Neural crest cell (in vitro differentiated cells): ENCODE data around the gene MMP13. TPM values are rescaled to one million over a fixed set of nuclear protein-coding genes. Genes with fewer than 3 reads are reported as not detected.
"Not testable (repeated sequence)": the region's sequence is repeated elsewhere in the genome, so short reads cannot be mapped to it uniquely, and the experiment has no call there.

Source experiments
- DNase-seq: peaks from one replicate; pipeline ENCODE4 v3.0.0; 2021; ENCODE audit warnings: low read depth, mixed read lengths, low spot score
- H3K27ac Mint-ChIP-seq: one replicate; pipeline ENCODE4 v1.8.0; 2021; ENCODE audit warnings: mild to moderate bottlenecking, mixed read lengths; ENCODE audit not compliant: unreplicated experiment
- H3K27me3 Mint-ChIP-seq: 2 replicates; pipeline ENCODE4 v1.8.0; 2021; ENCODE audit warnings: low read depth, mild to moderate bottlenecking, mixed read lengths
- H3K36me3 Mint-ChIP-seq: 2 replicates; pipeline ENCODE4 v1.8.0; 2021; ENCODE audit warnings: low read depth, mild to moderate bottlenecking, mixed read lengths
- H3K4me1 Mint-ChIP-seq: 2 replicates; pipeline ENCODE4 v1.8.0; 2021; ENCODE audit warnings: mixed read lengths
- H3K4me3 Mint-ChIP-seq: one replicate; pipeline ENCODE4 v1.8.0; 2021; ENCODE audit warnings: mild to moderate bottlenecking, mixed read lengths
- H3K9me3 Mint-ChIP-seq: 2 replicates; pipeline ENCODE4 v1.8.0; 2021; ENCODE audit warnings: mixed read lengths
- CTCF ChIP-seq: fragments of 200-600 bp; sonication (generic); conservative IDR thresholded peaks from 2 replicates; pipeline ENCODE4 v1.5.0; 2021; ENCODE audit warnings: antibody characterized with exemption, mild to moderate bottlenecking
- total RNA-seq: library from RNA; stranded (reverse); gene quantifications from 2 replicates; pipeline ENCODE4 v1.2.1, GENCODE V29; 2021

The MMP13 gene
- total RNA-seq, 1 donor from 2014 or later = not detected

- Mint-ChIP-seq H3K9me3 (peaks cover 3% of the 10 kb centered on the region), H3K27ac (no peak overlapping the region), H3K4me3 (no peak overlapping the region), H3K27me3 (peaks cover 6% of the 10 kb centered on the region), H3K4me1 (no peaks in the 10 kb centered on the region), H3K36me3 (no peaks in the 10 kb centered on the region)
- TF ChIP-seq CTCF = no peak
- DNase-seq = no peak
These were observed 31.3 kb upstream of the MMP13 start for GRCh38 chr11:102986815-102987214.

- peaks cover 5% of the 10 kb centered on the region for H3K4me1 Mint-ChIP-seq
- TF ChIP-seq CTCF = no peak
- no peak for DNase-seq
- H3K36me3 Mint-ChIP-seq = no peaks in the 10 kb centered on the region
- H3K27ac Mint-ChIP-seq = no peak overlapping the region
- peaks cover 3% of the 10 kb centered on the region for H3K9me3 Mint-ChIP-seq
- H3K4me3 Mint-ChIP-seq = no peak overlapping the region
- peaks cover 2% of the 10 kb centered on the region for H3K27me3 Mint-ChIP-seq
These were observed 30.3 kb upstream of the MMP13 start for GRCh38 chr11:102985850-102986249.

GRCh38 chr11:102983486-102983885 is 28.0 kb upstream of the MMP13 start:
- Mint-ChIP-seq H3K36me3 (no peaks in the 10 kb centered on the region), H3K27me3 (no peaks in the 10 kb centered on the region), H3K4me3 (no peak overlapping the region), H3K27ac (no peak overlapping the region), H3K9me3 (peaks cover 9% of the 10 kb centered on the region), H3K4me1 (peaks cover 5% of the 10 kb centered on the region)
- TF ChIP-seq CTCF = no peak
- no peak for DNase-seq

DNA sequence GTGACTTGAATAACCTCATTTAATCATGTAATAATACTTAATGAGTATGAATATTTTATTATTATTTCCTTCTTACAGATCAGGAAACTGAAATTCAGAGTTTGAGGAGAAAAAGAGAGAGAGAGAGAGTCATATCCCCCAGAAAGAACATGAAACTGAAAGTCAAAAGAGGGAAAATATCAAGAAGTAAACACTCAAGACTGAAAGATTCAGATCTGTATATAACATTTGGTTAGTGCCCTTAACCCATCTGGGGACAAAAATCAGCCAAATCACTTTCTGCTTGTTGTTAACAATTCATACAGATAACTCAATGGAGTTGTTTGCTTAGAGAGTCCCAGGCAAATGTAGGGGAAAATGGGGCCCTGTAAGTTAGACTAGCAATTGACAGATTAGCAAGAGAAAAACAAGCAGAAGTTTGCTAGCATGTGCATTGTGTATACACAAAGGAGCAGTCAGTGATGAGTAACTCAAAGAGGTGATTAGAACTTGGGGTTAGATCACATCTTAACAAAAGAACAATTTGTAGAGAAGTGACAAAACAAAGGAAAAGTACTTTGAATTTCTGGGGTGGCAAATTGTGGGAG is 25.9 kb upstream of the MMP13 start:
- Mint-ChIP-seq H3K4me3 (no peak overlapping the region), H3K9me3 (peaks cover 6% of the 10 kb centered on the region), H3K36me3 (no peaks in the 10 kb centered on the region), H3K27ac (no peak overlapping the region), H3K27me3 (no peaks in the 10 kb centered on the region), H3K4me1 (peaks cover 5% of the 10 kb centered on the region)
- DNase-seq = no peak
- TF ChIP-seq CTCF = no peak

DNA sequence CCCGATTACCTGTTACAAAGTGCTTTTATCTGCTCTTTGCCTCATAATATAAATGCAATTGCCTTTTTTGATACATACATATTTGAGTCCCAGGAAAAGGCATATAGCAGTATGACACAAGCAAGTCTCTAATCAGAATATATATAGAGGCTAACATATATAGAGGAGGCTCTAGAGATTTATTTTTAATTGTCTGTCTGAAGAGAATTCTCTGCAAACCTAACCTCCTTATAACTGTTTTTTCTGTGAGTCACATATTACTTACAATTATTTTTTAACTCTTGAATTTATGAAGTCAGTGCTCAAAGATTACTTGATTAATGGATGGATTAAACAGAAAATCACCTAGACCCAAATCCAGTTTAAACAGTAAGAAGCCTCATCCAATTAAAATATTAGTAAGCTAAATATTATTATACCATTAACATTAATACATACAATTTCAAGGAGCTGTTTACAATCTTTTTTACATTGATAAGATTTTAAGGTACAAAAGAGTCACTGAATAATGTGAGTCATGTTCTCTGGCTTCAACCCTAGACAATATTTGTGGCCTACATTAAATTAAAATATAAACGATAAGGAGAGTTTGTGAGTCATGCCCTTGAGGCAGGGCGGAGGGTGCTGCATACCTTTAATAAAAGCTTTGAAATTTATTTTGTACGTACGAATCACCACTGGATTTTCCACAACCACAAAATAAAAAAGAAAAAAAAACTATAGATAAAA is 19.2 kb upstream of the MMP13 start:
- no peak for DNase-seq
- Mint-ChIP-seq H3K27me3 (no peaks in the 10 kb centered on the region), H3K27ac (no peak overlapping the region), H3K9me3 (peaks cover 5% of the 10 kb centered on the region), H3K4me3 (no peak overlapping the region), H3K4me1 (no peaks in the 10 kb centered on the region), H3K36me3 (no peaks in the 10 kb centered on the region)
- no peak for TF ChIP-seq CTCF

GRCh38 chr11:102973698-102974097 is 18.2 kb upstream of the MMP13 start:
- not testable (repeated sequence) for H3K36me3 Mint-ChIP-seq

More at GRCh38 chr11:102973698-102974097, 18.2 kb upstream of the MMP13 start:
- H3K27me3 Mint-ChIP-seq, H3K4me1 Mint-ChIP-seq, H3K27ac Mint-ChIP-seq, H3K4me3 Mint-ChIP-seq, H3K9me3 Mint-ChIP-seq, DNase-seq: not testable (repeated sequence)
